Esophagus squamous epithelium (tissue), 5 donors: ENCODE measurements around the gene SLC9A9. TPM values are rescaled to one million over a fixed set of nuclear protein-coding genes. Genes with fewer than 3 reads are reported as not detected.

ENCODE experiments used
- DNase-seq: peaks from one replicate; lab custom pipeline; 2025; lab: John Stamatoyannopoulos, UW
- H3K27ac ChIP-seq, 4 donors: fragments of 200-600 bp; sonication (generic); one replicate each; pipeline ENCODE4 v1.5.1; 2016 to 2019; ENCODE audit warnings: mild to moderate bottlenecking in 1 of 4
- H3K27me3 ChIP-seq, 4 donors: fragments of 200-600 bp; sonication (generic); 1 replicate in 3 of 4; 2 replicates in 1 of 4; pipeline versions ENCODE4 v1.5.1 to v1.6.0; 2017 to 2021; ENCODE audit warnings: antibody characterized with exemption in 1 of 4
- H3K36me3 ChIP-seq, 3 donors: fragments of 200-600 bp; sonication (generic); one replicate each; pipeline ENCODE4 v1.5.1; 2016 to 2019
- H3K4me1 ChIP-seq, 3 donors: fragments of 200-600 bp; sonication (generic); one replicate each; pipeline ENCODE4 v1.5.1; 2017 to 2019
- H3K4me3 ChIP-seq, 4 donors: fragments of 200-600 bp; sonication (generic); 1 replicate in 3 of 4; 2 replicates in 1 of 4; pipeline ENCODE4 v1.5.1; 2016 to 2019; ENCODE audit warnings: mild to moderate bottlenecking in 2 of 4, moderate library complexity in 1 of 4
- H3K9me3 ChIP-seq, 3 donors: fragments of 200-600 bp; sonication (generic); one replicate each; pipeline ENCODE4 v1.5.1; 2016 to 2019
- POLR2A ChIP-seq, 4 donors: fragments of 450-650 bp; IDR thresholded peaks; one replicate each; pipeline ENCODE4 v1.6.1; 2017; ENCODE audit warnings: antibody characterized with exemption in 4 of 4, mild to moderate bottlenecking in 4 of 4, moderate library complexity in 3 of 4
- WGBS, 2 donors: methylation state at CpG; one replicate each; pipeline ENCODE4 v1.1.5; 2018; 5-methylcytosine and 5-hydroxymethylcytosine counted together
- intact Hi-C: fragments of 100-400 bp; cut with DNase I; formaldehyde crosslinking; loops from one replicate; pipeline ENCODE4 v1.15.0; 2022
- total RNA-seq, 4 donors: library from RNA; depleted of rRNA; stranded (reverse); fragments of >200 nt; gene quantifications; one replicate each; pipeline ENCODE4 v1.1.0, GENCODE V29; 2016
- TF ChIP-seq, protein P1 (sequence below), 6 experiments: fragments of 450-650 bp in 4 of 6; fragments of 200-600 bp in 2 of 6; sonication (generic) in 2 of 6; IDR thresholded peaks; one replicate each; pipeline ENCODE4 v1.5.1; 2016 to 2019; ENCODE audit warnings: antibody characterized with exemption in 6 of 6, mild to moderate bottlenecking in 4 of 6, moderate library complexity in 4 of 6
- donor health status: DM: yes; HTN: yes; CAD: no.

The SLC9A9 gene
- total RNA-seq, 4 donors from 2014 or later = 11.2 to 22.3 (median 18.9) TPM

DNA sequence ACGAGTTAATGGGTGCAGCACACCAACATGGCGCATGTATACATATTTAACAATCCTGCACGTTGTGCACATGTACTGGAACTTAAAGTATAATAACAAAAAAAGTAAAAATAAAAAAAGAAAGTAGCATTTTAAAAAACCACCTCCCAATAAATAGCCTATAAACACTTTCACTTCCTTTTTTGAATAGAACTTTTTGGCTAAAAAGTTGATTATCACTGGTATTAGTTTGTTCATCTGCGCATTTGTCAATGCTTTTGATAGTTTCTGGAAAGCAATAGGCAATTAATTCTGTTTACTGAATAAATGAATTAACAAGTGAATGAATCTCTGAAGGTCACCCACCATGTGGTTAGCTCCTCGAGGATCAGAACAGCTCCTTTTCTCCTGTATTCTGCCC is 179.9 kb downstream of the SLC9A9 start:
- Histone ChIP-seq H3K4me3 (no peak overlapping the region), H3K27me3 (no peaks in the 10 kb centered on the region), H3K27ac (peak overlapping the region in 1 of 4 donors; percentile 49), H3K9me3 (no peaks in the 10 kb centered on the region), H3K36me3 (no peaks in the 10 kb centered on the region), H3K4me1 (no peaks in the 10 kb centered on the region)
- DNase-seq = no peak
- TF ChIP-seq, protein P1, sequence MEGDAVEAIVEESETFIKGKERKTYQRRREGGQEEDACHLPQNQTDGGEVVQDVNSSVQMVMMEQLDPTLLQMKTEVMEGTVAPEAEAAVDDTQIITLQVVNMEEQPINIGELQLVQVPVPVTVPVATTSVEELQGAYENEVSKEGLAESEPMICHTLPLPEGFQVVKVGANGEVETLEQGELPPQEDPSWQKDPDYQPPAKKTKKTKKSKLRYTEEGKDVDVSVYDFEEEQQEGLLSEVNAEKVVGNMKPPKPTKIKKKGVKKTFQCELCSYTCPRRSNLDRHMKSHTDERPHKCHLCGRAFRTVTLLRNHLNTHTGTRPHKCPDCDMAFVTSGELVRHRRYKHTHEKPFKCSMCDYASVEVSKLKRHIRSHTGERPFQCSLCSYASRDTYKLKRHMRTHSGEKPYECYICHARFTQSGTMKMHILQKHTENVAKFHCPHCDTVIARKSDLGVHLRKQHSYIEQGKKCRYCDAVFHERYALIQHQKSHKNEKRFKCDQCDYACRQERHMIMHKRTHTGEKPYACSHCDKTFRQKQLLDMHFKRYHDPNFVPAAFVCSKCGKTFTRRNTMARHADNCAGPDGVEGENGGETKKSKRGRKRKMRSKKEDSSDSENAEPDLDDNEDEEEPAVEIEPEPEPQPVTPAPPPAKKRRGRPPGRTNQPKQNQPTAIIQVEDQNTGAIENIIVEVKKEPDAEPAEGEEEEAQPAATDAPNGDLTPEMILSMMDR (IDR thresholded peaks at IDR 0.05) = no peak
- TF ChIP-seq POLR2A (IDR thresholded peaks at IDR 0.05) = no peak
- intact Hi-C loops = no loop called here
- WGBS, 2 donors = 86 to 87% methylated on average over 5 of the region's 5 CpGs

DNA sequence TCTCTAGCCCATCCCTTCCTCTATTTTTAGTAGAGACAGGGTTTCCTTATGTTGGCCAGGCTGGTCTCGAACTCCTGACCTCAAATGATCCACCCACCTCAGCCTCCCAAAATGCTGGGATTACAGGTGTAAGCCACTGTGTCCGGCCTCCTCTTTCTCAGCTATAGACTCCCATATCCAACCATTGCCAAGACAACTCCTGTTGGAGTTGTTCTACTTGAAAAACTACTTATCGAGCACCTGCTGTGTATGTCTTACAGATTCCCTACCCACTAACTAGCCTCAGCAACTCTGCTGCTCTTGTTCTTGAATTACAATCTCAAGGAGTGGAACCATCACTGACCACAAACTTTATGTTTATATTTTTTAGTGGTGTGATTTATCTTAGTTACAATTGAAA is 186.6 kb downstream of the SLC9A9 start:
- Histone ChIP-seq H3K27ac (no peak overlapping the region), H3K9me3 (no peaks in the 10 kb centered on the region), H3K36me3 (no peaks in the 10 kb centered on the region), H3K27me3 (no peaks in the 10 kb centered on the region), H3K4me3 (no peak overlapping the region), H3K4me1 (no peaks in the 10 kb centered on the region)
- 79 to 89% methylated on average over 3 of the region's 3 CpGs for WGBS, 2 donors
- intact Hi-C loops = no loop called here
- TF ChIP-seq, protein P1 (IDR thresholded peaks at IDR 0.05) = no peak
- TF ChIP-seq POLR2A (IDR thresholded peaks at IDR 0.05) = no peak
- no peak for DNase-seq

DNA sequence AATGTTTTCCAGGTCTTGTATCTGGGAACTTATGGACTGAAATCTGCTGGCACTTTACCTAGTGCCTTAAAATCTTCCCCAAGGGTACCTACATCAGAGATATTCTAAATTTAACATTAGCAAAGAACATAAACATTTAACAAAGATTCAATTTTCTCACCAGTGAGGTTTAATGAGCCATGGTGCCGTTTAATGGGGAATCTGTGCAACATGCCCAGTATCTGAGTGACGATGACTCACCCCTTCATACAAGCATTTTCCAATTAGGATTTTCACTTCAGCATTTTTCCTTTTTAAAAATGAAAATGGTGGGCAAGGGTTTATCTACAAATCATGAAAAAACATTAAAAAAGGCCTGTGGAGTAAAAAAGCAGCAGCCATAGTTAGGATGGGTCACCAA is 189.4 kb downstream of the SLC9A9 start:
- TF ChIP-seq POLR2A (IDR thresholded peaks at IDR 0.05) = no peak
- TF ChIP-seq, protein P1 (IDR thresholded peaks at IDR 0.05) = no peak
- WGBS, 2 donors = 68 to 75% methylated on average over 2 of the region's 2 CpGs
- intact Hi-C loops = no loop called here
- Histone ChIP-seq H3K36me3 (no peaks in the 10 kb centered on the region), H3K4me1 (peaks cover 0 to 8% (median 0%) of the 10 kb centered on the region in 3 donors), H3K27ac (no peak overlapping the region), H3K4me3 (no peak overlapping the region), H3K9me3 (no peaks in the 10 kb centered on the region), H3K27me3 (no peaks in the 10 kb centered on the region)
- no peak for DNase-seq

DNA sequence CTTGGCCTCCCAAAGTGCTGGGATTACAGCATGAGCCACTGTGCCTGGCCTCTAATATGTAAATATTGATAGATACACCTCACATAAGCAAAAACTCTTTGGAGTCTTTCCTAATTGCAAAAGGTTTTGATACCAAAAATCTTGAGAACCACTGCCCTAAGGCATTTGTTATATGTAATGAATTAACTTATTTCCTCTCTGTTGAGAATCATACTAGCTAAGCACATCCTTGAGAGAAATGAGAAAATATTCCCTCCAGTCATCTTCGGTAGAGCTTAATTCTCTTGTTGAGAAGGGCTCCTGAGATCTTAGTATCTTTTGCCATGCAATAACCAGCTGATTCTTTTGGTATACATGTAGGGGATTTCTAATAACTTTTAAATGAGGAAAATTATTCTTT is 190.2 kb downstream of the SLC9A9 start:
- H3K4me3 ChIP-seq = no peak overlapping the region
- 96 to 100% methylated on average over 1 of the region's 1 CpG for WGBS, 2 donors
- no peaks in the 10 kb centered on the region for H3K9me3 ChIP-seq
- H3K4me1 ChIP-seq = peaks cover 0 to 11% (median 0%) of the 10 kb centered on the region in 3 donors
- H3K36me3 ChIP-seq = no peaks in the 10 kb centered on the region
- intact Hi-C loops = no loop called here
- no peak for DNase-seq
- H3K27me3 ChIP-seq = no peaks in the 10 kb centered on the region
- TF ChIP-seq POLR2A (IDR thresholded peaks at IDR 0.05) = no peak
- TF ChIP-seq, protein P1 (IDR thresholded peaks at IDR 0.05) = no peak
- no peak overlapping the region for H3K27ac ChIP-seq

DNA sequence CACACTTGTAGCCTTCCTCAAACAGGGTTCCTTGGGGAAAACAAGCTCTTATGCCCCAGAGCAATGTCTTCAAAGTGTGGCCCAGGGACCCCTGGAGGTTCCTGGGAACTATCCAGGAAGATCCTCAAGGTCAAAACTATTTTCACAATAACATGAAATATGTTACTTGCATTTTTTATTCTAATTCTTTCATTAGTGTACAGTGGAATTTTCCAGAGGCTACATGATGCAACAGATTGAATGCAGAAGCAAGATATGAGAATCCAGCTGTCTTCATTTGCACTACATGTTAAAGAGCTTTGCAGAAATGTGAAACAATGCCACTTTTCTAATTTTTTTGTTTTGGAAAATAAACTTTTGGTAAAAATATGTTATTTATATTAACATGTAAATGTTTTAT is 190.9 kb downstream of the SLC9A9 start:
- Histone ChIP-seq H3K4me3 (no peak overlapping the region), H3K4me1 (peaks cover 0 to 11% (median 0%) of the 10 kb centered on the region in 3 donors), H3K27me3 (no peaks in the 10 kb centered on the region), H3K27ac (no peak overlapping the region), H3K9me3 (no peaks in the 10 kb centered on the region), H3K36me3 (no peaks in the 10 kb centered on the region)
- intact Hi-C loops = no loop called here
- DNase-seq = no peak
- TF ChIP-seq POLR2A (IDR thresholded peaks at IDR 0.05) = no peak
- TF ChIP-seq, protein P1 (IDR thresholded peaks at IDR 0.05) = no peak
